ENCODE measurements around the gene CLEC20A. TPM values are rescaled to one million over a fixed set of nuclear protein-coding genes. Genes with fewer than 3 reads are reported as not detected.

CLEC20A gene
- total RNA-seq, 1 donor from 2014 or later = not detected

GRCh38 chr1:178434360-178434759 is 62.4 kb downstream of the CLEC20A start:
- Mint-ChIP-seq H3K9me3 (no peaks in the 10 kb centered on the region), H3K4me1 (peaks cover 11% of the 10 kb centered on the region), H3K4me3 (no peak overlapping the region), H3K36me3 (ENCODE audit: low read depth) (peaks cover 4% of the 10 kb centered on the region), H3K27ac (ENCODE audit: unreplicated experiment) (no peak overlapping the region), H3K27me3 (ENCODE audit: low read depth) (no peaks in the 10 kb centered on the region)
- TF ChIP-seq CTCF (conservative IDR thresholded peaks at IDR 0.05) = no peak
- no peak for DNase-seq (ENCODE audit: low read depth, low spot score)

Other genes with a start within 250 kb of the CLEC20A start
- gene TEX35, start 16.1 kb upstream of the CLEC20A start, total RNA-seq = not detected in 2 replicates
- 28.2 and 33.9 TPM in 2 replicates for gene RALGPS2, start 228.3 kb upstream of the CLEC20A start, total RNA-seq